ENCODE measurements around the gene SERGEF. TPM values are rescaled to one million over a fixed set of nuclear protein-coding genes. Genes with fewer than 3 reads are reported as not detected.

Gene SERGEF
- total and polyA plus RNA-seq, 2 of the 4 experiments (the other 2 are of a cell fraction) = 12.2 to 18.1 TPM

- in situ Hi-C loops (cut with MboI; ENCODE audit: low sequenced_read_pairs) (no loop called here), dilution Hi-C loops (cut with HindIII; ENCODE audit: low sequenced_read_pairs, unreplicated experiment) (no loop called here), intact Hi-C loops (cut with micrococcal nuclease) (loop anchor here (10.0 kb wide), 1 partner anchor 58 kb away; no protein-coding TSS in a partner anchor)
- H2BK120ac ChIP-seq (ENCODE audit: low read depth, low read length) = no peak overlapping the region
- ATAC-seq (ENCODE audit: low read depth) = no peak
- no peaks in the 10 kb centered on the region for H4K20me1 ChIP-seq (ENCODE audit: insufficient read depth, low read length)
- H3K4me2 ChIP-seq (ENCODE audit: low read depth, low read length) = no peak overlapping the region
- H3K9me3 ChIP-seq (ENCODE audit: control insufficient read depth, insufficient read depth, low read length) = no peaks in the 10 kb centered on the region
- H3K14ac ChIP-seq (replicated peaks; ENCODE audit: low read depth, low read length) = no peak overlapping the region
- H3K4me1 ChIP-seq (ENCODE audit: control insufficient read depth, insufficient read depth, low read length) = no peaks in the 10 kb centered on the region
- H3K56ac ChIP-seq (ENCODE audit: extremely low read depth, insufficient read depth, low read length) = no peak overlapping the region
- ChIA-PET CTCF (interaction anchor here (1.1 kb wide), 1 partner anchor 152 kb away, joined by 3 read pairs; no protein-coding TSS in a partner anchor), POLR2A (ENCODE audit: unreplicated experiment) (no interaction called here)
- no peak overlapping the region for H3K27ac ChIP-seq (ENCODE audit: insufficient read depth, low read length)
- no peak overlapping the region for H2AK9ac ChIP-seq (replicated peaks; ENCODE audit: low read depth, low read length, poor library complexity)
- no peak for DNase-seq
- no peaks in the 10 kb centered on the region for H3K27me3 ChIP-seq (ENCODE audit: control insufficient read depth, insufficient read depth, low read length)
- H3K23ac ChIP-seq (ENCODE audit: low read depth, low read length) = no peak overlapping the region
- no peak overlapping the region for H2BK15ac ChIP-seq (ENCODE audit: low read depth, low read length)
- H3K9me1 ChIP-seq (ENCODE audit: insufficient read depth, low read length) = no peaks in the 10 kb centered on the region
- H3K9ac ChIP-seq (ENCODE audit: low read depth, low read length) = no peak overlapping the region
- no peak overlapping the region for H4K5ac ChIP-seq (ENCODE audit: low read depth, low read length)
- H3K79me1 ChIP-seq (ENCODE audit: low read depth in 1 of 2, low read length in 2 of 2) = no peaks in the 10 kb centered on the region
- H2BK5ac ChIP-seq (ENCODE audit: low read depth, low read length, poor library complexity, severe bottlenecking) = no peak overlapping the region
- no peak overlapping the region for H4K8ac ChIP-seq (ENCODE audit: low read depth in 2 of 2, low read length in 2 of 2)
- no peak overlapping the region for H4K91ac ChIP-seq (ENCODE audit: insufficient read depth, low read depth, low read length)
- no peak overlapping the region for H3K4me3 ChIP-seq (ENCODE audit: insufficient read depth, low read depth, low read length)
- TF ChIP-seq RFX5 (IDR thresholded peaks at IDR 0.05; ENCODE audit: low read depth, low read length) = no peak
- TF ChIP-seq CTCF (conservative IDR thresholded peaks at IDR 0.05; ENCODE audit: low read depth, low read length) = no peak
- no peak for TF ChIP-seq MAZ (IDR thresholded peaks at IDR 0.05; ENCODE audit: borderline replicate concordance, low read depth, low read length)
- no peak for TF ChIP-seq BHLHE40 (IDR thresholded peaks at IDR 0.05; ENCODE audit: low read depth, low read length)
- TF ChIP-seq RAD21 (IDR thresholded peaks at IDR 0.05; ENCODE audit: low read length) = no peak
- TF ChIP-seq NFE2L2 (IDR thresholded peaks at IDR 0.05; ENCODE audit: low read depth, low read length) = no peak
- H2AFZ ChIP-seq (replicated peaks; ENCODE audit: low read length, poor library complexity) = no peak overlapping the region
- H2BK20ac ChIP-seq (ENCODE audit: low read depth, low read length) = no peak overlapping the region
- H3K4ac ChIP-seq (ENCODE audit: low read depth, low read length) = no peak overlapping the region
- BruUV-seq (replicated peaks) = no TSS peak
- H2AK5ac ChIP-seq (ENCODE audit: low read depth, low read length) = no peak overlapping the region
- H3K18ac ChIP-seq (ENCODE audit: low read depth, low read length) = no peak overlapping the region
- 29% methylated on average over 1 of the region's 3 CpGs; no CpG with 5 or more reads in 1 of the 2 experiments for WGBS, 2 experiments (ENCODE audit: extremely low coverage in 2 of 2, insufficient read length in 1 of 2)
- H3K36me3 ChIP-seq (ENCODE audit: control insufficient read depth, insufficient read depth, low read length) = no peaks in the 10 kb centered on the region; the same call in 1 of the 2 replicates
Measured at GRCh38 chr11:17883057-17883456, 129.8 kb downstream of the SERGEF start.

All from IMR-90 (cell line).